ENCODE measurements around the gene SLC6A3. TPM values are rescaled to one million over a fixed set of nuclear protein-coding genes. Genes with fewer than 3 reads are reported as not detected.
"Not testable (repeated sequence)": the region's sequence is repeated elsewhere in the genome, so short reads cannot be mapped to it uniquely, and the experiment has no call there.

SLC6A3 gene
- total RNA-seq, 1 donor from 2014 or later, result not detected

GRCh38 chr5:1375871-1376810, 69.1 kb downstream of the SLC6A3 start:
- no peak for DNase-seq (ENCODE audit: low read depth in 2 of 2)

- DNase-seq (ENCODE audit: low read depth in 2 of 2), result no peak
These were observed 70.6 kb downstream of the SLC6A3 start for GRCh38 chr5:1374679-1375055.

DNA sequence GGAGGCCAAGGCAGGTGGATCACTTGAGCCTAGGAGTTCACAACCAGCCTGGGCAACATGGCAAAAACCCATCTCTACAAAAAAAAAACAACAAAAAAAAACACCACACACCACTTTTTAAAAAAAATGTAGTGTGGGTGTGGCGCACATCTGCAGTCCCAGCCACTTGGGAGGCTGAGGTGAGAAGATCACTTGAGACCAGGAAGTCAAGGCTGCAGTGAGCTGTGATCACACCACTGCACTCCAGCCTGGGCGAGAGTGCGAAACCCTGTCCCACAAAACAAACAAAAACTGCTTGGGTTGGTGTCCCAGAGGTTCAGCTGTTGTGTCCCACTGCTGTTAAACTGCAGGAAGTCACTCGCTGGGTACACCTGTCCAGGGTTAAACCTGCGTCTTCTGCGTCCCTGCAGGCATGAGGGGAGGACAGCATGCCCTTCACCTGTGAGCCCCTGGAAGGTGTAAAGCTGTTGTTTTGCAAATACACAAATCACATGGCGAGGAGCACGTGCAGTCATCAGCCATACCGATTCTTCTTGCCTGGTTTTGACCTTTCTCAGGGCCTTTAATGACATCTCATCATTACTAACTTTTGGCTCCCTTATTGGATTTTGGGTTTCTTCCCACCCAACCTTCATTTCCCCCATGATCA, 71.1 kb downstream of the SLC6A3 start:
- DNase-seq (ENCODE audit: low read depth in 2 of 2), result no peak

DNA sequence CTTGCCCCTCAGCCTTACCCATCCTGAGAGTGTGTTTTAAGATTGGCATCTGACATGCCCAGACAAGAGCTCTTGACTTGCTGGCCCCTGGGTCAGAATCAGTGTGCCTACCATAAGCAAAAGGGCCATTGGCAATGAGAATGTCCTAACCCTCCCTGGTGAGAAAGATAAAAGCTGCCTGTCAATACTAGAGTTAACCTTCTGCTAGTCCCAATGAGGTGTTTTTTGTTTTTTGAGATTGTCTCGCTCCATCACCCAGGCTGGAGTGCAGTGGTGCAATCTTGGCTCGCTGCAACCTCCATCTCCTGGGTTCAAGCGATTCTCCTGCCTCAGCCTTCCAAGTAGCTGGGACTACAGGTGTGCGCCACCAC, 73.3 kb downstream of the SLC6A3 start:
- DNase-seq (ENCODE audit: low read depth in 2 of 2), result not testable (repeated sequence)

GRCh38 chr5:1371218-1371971, 73.8 kb downstream of the SLC6A3 start:
- DNase-seq (ENCODE audit: low read depth in 2 of 2), result no peak

GRCh38 chr5:1370006-1370405, 75.2 kb downstream of the SLC6A3 start:
- DNase-seq (ENCODE audit: low read depth in 2 of 2), result no peak

- DNase-seq (ENCODE audit: low read depth in 2 of 2), result no peak
These were observed 76.5 kb downstream of the SLC6A3 start for GRCh38 chr5:1368756-1369155.

GRCh38 chr5:1368236-1368635, 77.0 kb downstream of the SLC6A3 start:
- DNase-seq (ENCODE audit: low read depth in 2 of 2), result no peak

- DNase-seq (ENCODE audit: low read depth in 2 of 2), result no peak
These were observed 78.1 kb downstream of the SLC6A3 start for GRCh38 chr5:1367149-1367548.

DNA sequence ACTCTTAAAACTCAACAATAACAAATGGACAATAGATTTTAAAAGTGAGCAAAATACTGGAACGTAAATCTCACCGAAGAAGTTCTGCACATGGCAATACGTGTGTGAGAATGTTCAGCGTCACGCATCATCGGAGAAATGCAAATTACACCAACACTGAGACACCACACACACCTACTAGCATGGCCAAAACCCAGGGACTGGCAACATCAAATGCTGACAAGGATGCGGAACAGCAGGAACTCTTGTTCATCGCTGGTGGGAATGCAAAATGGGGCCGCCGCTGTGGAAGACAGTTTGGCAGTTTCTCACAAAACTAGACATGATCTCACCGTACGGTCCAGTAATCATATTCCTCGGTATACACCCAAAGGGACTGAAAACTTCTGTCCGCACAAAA, 78.7 kb downstream of the SLC6A3 start:
- DNase-seq (ENCODE audit: low read depth in 2 of 2), result no peak

GRCh38 chr5:1364211-1364610, 81.0 kb downstream of the SLC6A3 start:
- no peak for DNase-seq (ENCODE audit: low read depth in 2 of 2)

DNA sequence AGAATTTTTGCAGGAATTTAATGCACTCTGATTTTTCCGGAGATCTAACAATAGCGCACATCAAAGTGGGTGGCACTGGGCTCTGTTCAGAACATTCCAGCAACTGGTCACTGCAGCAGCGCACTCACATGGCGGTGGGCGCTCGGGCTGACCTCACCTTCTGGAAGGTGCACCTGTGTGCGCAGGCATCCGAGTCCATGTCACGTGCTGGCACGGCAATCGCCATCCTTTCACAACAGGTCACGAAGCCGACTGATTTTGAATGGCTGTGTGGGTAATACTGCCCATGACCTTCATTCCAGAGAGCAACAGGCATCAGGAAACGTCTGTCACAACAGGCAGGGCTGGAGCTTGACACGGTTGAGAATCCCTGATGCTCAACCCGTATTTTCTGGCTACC, 81.7 kb downstream of the SLC6A3 start:
- DNase-seq (ENCODE audit: low read depth in 2 of 2), result peak in 1 of 2 donors; percentile 60

DNA sequence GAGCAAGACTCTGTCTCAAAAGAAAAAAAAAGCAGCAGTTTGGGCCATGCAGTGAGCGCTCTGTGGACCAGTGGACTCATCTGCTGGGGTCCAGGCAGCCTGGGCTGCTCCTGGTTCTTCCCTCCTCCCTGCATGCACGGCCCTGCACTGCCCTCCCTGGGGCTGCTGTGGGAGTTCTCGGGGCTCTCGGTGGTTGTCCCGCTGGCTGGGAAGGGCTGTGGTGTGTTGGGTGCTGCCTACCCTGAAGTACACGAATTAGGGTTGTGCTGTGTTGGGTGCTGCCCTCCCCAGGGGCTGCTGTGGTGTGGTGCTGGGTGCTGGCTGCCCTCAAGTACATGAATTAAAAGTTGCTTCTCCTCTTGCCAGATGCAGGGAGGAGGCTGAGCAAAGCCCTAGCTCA, 82.1 kb downstream of the SLC6A3 start:
- no peak for DNase-seq (ENCODE audit: low read depth in 2 of 2)

- DNase-seq (ENCODE audit: low read depth in 2 of 2), result no peak
These were observed 82.8 kb downstream of the SLC6A3 start for GRCh38 chr5:1362242-1363015.

DNA sequence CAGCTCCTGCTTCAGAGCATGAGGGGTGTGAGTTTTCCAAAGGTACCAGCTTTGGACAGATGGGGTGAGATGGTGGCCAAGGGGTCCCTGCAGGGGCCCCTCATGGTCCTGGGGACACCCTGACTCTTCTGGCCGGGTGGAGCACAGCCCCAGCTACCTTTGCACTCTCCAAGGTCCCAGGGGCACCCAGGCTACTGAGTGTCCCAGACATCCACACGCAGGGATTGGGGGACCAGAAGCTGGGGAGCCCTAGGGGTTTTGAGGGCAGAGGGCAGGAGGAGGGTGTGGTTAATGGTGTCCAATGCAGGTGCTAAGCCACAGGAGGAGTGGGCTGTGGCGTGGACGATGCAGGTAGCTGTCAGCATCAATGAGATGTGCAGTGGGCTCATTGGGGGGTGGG, 84.4 kb downstream of the SLC6A3 start:
- no peak for DNase-seq (ENCODE audit: low read depth in 2 of 2)

- DNase-seq (ENCODE audit: low read depth in 2 of 2), result not testable (repeated sequence)
These were observed 84.9 kb downstream of the SLC6A3 start for GRCh38 chr5:1360367-1360766.

DNA sequence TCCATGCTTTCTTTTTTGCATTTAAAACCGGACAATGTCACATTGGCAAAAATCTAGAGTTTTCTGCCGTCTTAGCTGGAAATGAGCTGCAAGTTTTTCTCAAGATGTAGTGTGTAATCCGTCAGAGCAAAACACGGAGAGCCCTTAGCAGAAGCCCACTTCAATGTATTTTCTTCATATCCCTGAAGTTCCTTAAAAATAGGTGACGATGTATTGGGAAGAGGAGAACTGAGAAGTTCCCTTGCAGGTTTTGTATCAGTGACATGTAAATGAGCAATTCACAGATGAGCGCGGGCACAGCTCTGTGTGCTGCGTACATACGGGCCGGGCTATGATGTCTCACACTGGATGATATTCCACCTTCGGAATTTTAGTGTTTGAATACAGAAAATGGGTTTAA, 85.5 kb downstream of the SLC6A3 start:
- DNase-seq (ENCODE audit: low read depth in 2 of 2), result no peak

GRCh38 chr5:1359031-1359645, 86.1 kb downstream of the SLC6A3 start:
- DNase-seq (ENCODE audit: low read depth in 2 of 2), result no peak

DNA sequence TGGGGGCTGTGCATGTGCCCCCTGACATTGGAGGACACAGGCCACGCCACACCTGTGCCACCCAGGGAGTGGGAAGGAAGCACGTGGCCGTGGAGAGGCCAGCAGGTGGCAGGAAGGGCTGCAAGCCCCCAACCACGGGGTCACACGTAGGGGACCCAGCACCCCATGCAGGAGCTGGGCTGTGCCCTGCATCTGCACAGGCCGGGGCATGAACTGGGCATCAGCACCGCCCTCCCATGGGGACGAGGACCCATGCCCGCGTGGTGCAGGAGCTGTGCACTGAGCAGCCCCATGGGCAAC, 86.6 kb downstream of the SLC6A3 start:
- no peak for DNase-seq (ENCODE audit: low read depth in 2 of 2)

DNA sequence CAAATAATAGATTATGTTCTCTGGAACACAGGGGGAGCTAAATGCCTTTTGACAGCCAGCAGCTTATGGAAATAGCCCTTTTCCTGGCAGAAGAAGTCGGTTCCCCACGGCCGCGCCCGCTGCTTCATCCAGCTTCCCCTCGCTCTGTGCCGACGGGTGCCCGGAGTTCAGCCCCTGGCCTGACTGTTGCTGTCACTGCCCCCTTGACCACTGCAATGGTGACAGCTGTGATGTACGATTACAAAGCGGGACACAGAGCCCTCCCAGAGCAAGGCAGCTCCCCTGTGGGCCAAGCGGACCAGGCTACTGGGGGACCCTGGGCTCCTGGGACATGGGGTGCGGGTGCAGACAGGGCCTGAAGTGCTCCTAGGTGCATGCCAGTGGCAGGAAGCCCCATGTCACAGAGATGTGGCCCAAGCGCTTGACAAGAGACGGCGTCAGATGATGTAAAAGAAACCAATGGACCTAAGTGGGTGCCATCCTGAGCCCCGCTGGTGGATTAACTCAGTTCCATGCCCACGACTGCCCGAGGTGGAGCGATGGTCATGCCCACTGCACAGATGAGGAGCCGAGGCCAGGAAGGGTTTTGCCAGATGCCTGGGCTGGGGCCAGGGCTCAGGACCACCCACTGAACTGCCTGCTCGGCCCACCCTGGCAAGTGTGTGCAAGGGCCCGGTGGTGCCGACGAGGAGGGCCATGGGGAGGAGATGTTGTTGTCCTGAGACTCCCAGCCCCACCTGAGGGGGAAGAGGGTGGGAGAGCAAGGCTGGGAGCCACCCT, 87.1 kb downstream of the SLC6A3 start:
- DNase-seq (ENCODE audit: low read depth in 2 of 2), result no peak
